Ovary (tissue), 9 donors: Measurements from ENCODE around the gene TAMM41. TPM values are rescaled to one million over a fixed set of nuclear protein-coding genes. Genes with fewer than 3 reads are reported as not detected.

Experiments
- DNase-seq, 5 donors: peaks; one replicate each; pipeline ENCODE4 v3.0.0-alpha.2; 2019 to 2020
- H3K27ac ChIP-seq, 2 donors: fragments of 200-600 bp; one replicate each; pipeline versions ENCODE4 v1.5.1 to v1.8.0; 2019 to 2022
- H3K27me3 ChIP-seq: fragments of 200-600 bp; one replicate; pipeline ENCODE4 v1.8.0; 2022
- H3K36me3 ChIP-seq: fragments of 200-600 bp; sonication (generic); one replicate; pipeline ENCODE4 v1.5.1; 2019
- H3K4me1 ChIP-seq: one replicate; pipeline ENCODE4 v1.8.1; 2013; ENCODE audit warnings: mild to moderate bottlenecking, moderate library complexity; ENCODE audit not compliant: insufficient read depth
- H3K4me3 ChIP-seq: fragments of 200-600 bp; sonication (generic); one replicate; pipeline ENCODE4 v1.5.1; 2017
- H3K9me3 ChIP-seq, 2 donors: fragments of 200-600 bp in 1 of 2; sonication (generic) in 1 of 2; one replicate each; pipeline versions ENCODE4 v1.5.1 to v1.8.1; 2013 to 2019; ENCODE audit warnings: mild to moderate bottlenecking in 1 of 2, moderate library complexity in 1 of 2
- EP300 ChIP-seq: sonication (generic); formaldehyde crosslinking; IDR thresholded peaks from one replicate; pipeline ENCODE4 v1.6.1; 2017; ENCODE audit warnings: antibody characterized with exemption
- POLR2A ChIP-seq: fragments of 450-650 bp; IDR thresholded peaks from one replicate; pipeline ENCODE4 v1.6.1; 2017; ENCODE audit warnings: antibody characterized with exemption, mild to moderate bottlenecking, moderate library complexity
- WGBS, 3 donors: extraction: QIAGEN DNeasy Blood & Tissue Kit in 1 of 3; methylation state at CpG; one replicate each; pipeline versions ENCODE4 v1.1.5 to v1.1.7; 2013 to 2017; 5-methylcytosine and 5-hydroxymethylcytosine counted together
- intact Hi-C, 4 donors: fragments of 100-400 bp; cut with DNase I; formaldehyde crosslinking; loops; one replicate each; pipeline versions ENCODE4 v1.11.0 to v1.15.1; 2022 to 2023
- polyA plus RNA-seq, 2 donors: library from polyadenylated mRNA; stranded (reverse); fragments of 200-250 nt in 1 of 2; fragments of 350-450 nt in 1 of 2; fragmentation: Illumina TruSeq in 1 of 2; extraction: RNeasy Lipid Tissue Mini Kit (QIAGEN cat#74804) in 1 of 2; gene quantifications; one replicate each; pipeline ENCODE4 v1.2.3, GENCODE V29; 2013 to 2014
- total RNA-seq, 7 donors: library from RNA; depleted of rRNA in 2 of 7; stranded (reverse); fragments of >200 nt in 2 of 7; fragmentation: NEBNext Ultra II Directional in 3 of 7; extraction: Animal tissue kit (Norgen Biotek cat#: 25700) in 3 of 7; gene quantifications; one replicate each; pipeline versions ENCODE4 v1.1.0 to v1.2.4, GENCODE V29; 2016 to 2023
- TF ChIP-seq, protein P1 (sequence below), 3 donors: fragments of 450-650 bp in 2 of 3; fragments of 200-600 bp in 1 of 3; IDR thresholded peaks; one replicate each; pipeline versions ENCODE4 v1.5.1 to v1.8.0; 2016 to 2022; ENCODE audit warnings: antibody characterized with exemption in 3 of 3, mild to moderate bottlenecking in 1 of 3
- donor health status: DM: no; HTN: no; CAD: no; lungs with moderate emphysema.
- donor health status: DM: no; HTN: no; CAD: no.
- donor health status: Bipolar disorder and iron deficiency.
- donor health status: DM: yes; HTN: yes; CAD: no.
- donor health status: DM: no; HTN: no; CAD: no.
- donor health status: DM: yes; HTN: yes; CAD: no.

The TAMM41 gene
- total and polyA plus RNA-seq, 9 donors = 10.6 to 29.2 (median 23.4) TPM

DNA sequence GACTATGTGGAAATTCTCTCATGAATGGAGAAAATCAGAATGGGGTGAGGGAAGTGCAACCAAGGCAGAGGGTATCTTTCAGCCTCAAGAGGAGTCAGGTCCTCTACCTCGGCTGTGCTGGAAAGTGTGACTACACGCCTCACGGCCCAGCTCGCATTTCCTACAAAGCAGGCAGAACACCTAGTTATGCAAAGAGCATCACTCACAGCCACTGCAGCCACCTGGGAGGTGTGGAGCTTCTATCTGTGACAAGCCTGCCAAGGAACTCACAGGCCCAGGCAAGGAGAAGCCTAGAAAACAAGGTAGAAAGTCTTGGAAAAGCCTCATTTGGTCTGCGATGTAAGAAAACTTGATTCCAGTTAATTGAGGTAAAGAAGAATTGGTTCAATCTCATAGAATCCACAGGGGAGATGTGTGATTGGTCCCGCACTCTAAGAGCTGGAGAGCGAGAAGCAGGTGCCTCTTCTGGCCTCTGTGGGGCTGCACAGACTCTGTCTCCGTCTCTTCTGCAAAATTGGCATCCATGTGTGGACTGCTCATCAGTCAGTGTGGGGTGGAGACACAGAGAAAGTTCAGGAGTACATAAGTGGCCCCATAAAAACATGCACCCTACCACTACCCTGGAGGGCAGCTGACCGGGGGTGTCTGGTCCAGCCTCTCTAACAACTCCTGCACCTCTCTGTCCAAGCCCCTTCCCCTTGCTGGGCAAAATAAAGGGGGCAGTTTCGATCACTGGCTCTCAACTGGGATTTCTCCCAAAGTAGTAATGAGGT is 76.8 kb downstream of the TAMM41 start:
- 66 to 73% (median 69%) methylated on average over 10 of the region's 10 CpGs for WGBS, 3 donors
- Histone ChIP-seq H3K27ac (no peak overlapping the region), H3K36me3 (no peaks in the 10 kb centered on the region), H3K4me1 (peaks cover 2% of the 10 kb centered on the region), H3K9me3 (no peaks in the 10 kb centered on the region), H3K4me3 (no peak overlapping the region), H3K27me3 (no peaks in the 10 kb centered on the region)
- TF ChIP-seq EP300 (no peak), POLR2A (no peak)
- TF ChIP-seq, protein P1, sequence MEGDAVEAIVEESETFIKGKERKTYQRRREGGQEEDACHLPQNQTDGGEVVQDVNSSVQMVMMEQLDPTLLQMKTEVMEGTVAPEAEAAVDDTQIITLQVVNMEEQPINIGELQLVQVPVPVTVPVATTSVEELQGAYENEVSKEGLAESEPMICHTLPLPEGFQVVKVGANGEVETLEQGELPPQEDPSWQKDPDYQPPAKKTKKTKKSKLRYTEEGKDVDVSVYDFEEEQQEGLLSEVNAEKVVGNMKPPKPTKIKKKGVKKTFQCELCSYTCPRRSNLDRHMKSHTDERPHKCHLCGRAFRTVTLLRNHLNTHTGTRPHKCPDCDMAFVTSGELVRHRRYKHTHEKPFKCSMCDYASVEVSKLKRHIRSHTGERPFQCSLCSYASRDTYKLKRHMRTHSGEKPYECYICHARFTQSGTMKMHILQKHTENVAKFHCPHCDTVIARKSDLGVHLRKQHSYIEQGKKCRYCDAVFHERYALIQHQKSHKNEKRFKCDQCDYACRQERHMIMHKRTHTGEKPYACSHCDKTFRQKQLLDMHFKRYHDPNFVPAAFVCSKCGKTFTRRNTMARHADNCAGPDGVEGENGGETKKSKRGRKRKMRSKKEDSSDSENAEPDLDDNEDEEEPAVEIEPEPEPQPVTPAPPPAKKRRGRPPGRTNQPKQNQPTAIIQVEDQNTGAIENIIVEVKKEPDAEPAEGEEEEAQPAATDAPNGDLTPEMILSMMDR (IDR thresholded peaks at IDR 0.05) = no peak
- intact Hi-C loops = no loop called here
- no peak for DNase-seq

DNA sequence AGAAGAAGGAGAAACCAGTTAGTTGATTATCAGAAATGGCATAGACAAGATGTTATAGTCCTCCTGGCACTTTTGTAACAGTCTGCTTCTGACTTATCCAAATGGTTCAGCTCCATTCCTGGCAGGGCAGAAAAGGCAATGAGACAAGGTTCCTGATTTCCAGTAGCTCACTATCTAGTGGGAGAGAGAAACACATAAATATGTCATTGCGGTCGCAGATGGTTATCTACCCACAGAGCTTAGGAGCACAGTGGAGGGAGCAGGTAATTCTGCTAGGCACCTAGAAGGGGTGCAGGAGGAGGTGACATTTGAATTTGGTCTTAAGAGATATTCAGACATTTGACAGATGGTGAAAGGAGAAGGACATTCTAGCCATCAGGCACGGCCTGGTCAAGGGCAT is 78.1 kb downstream of the TAMM41 start:
- no peaks in the 10 kb centered on the region for H3K36me3 ChIP-seq
- H3K27me3 ChIP-seq = no peaks in the 10 kb centered on the region
- no peak for DNase-seq
- no peaks in the 10 kb centered on the region for H3K9me3 ChIP-seq
- intact Hi-C loops = no loop called here
- peaks cover 2% of the 10 kb centered on the region for H3K4me1 ChIP-seq
- no peak for TF ChIP-seq EP300
- TF ChIP-seq, protein P1 (IDR thresholded peaks at IDR 0.05) = no peak
- TF ChIP-seq POLR2A = no peak
- no peak overlapping the region for H3K4me3 ChIP-seq
- WGBS, 3 donors = 84 to 96% (median 92%) methylated on average over 3 of the region's 3 CpGs
- no peak overlapping the region for H3K27ac ChIP-seq

DNA sequence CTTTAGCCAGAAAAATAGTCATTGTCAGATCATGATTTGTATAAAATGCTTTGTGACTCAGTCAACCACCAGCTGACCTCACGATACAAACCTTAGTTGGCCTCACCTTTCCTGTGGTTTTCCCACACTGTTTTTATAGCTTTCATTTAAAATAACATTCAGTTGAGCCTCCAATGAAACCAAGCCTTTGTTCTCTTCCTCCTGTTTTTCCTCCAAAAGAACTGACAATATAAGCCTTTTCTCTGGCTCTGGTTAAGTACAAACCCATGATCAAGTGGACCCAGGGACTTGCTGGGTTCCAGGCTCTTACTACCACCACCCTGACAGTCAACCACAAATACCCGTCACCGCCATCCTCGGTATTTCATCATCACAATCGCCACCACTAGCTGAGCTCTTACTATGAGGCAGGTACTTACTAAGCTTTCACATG is 81.7 kb downstream of the TAMM41 start:
- WGBS, 3 donors = 89 to 94% (median 92%) methylated on average over 5 of the region's 5 CpGs
- intact Hi-C loops = no loop called here
- DNase-seq = no peak
- Histone ChIP-seq H3K36me3 (no peaks in the 10 kb centered on the region), H3K9me3 (no peaks in the 10 kb centered on the region), H3K4me1 (no peaks in the 10 kb centered on the region), H3K27ac (no peak overlapping the region), H3K27me3 (no peaks in the 10 kb centered on the region), H3K4me3 (no peak overlapping the region)
- TF ChIP-seq POLR2A (no peak), EP300 (no peak)
- TF ChIP-seq, protein P1 (IDR thresholded peaks at IDR 0.05) = no peak

DNA sequence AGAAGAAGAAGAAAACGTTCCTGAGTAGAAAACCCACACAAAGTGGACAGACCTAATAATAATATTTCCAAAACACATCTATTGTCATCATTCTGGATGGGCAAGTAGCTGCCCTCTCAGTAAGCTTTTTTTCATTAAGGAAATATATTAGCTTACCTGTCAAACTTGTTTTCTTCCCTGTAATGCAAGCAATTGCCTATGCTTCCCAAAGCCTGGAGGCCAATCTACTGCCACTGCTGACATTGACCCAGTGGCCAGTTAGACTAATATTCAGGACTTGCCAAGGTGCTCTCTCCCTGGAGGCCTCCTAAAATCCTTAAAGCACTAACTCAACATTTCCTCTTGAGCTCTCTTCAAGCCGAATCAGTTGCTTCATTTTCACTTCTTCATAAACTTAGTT is 86.7 kb downstream of the TAMM41 start:
- H3K4me1 ChIP-seq = no peaks in the 10 kb centered on the region
- TF ChIP-seq POLR2A (no peak), EP300 (no peak)
- TF ChIP-seq, protein P1 (IDR thresholded peaks at IDR 0.05) = no peak
- 72 to 76% (median 74%) methylated on average over 2 of the region's 2 CpGs for WGBS, 3 donors
- no peaks in the 10 kb centered on the region for H3K9me3 ChIP-seq
- H3K36me3 ChIP-seq = no peaks in the 10 kb centered on the region
- no peak overlapping the region for H3K27ac ChIP-seq
- intact Hi-C loops = no loop called here
- DNase-seq = no peak
- no peak overlapping the region for H3K4me3 ChIP-seq
- no peaks in the 10 kb centered on the region for H3K27me3 ChIP-seq
